NB4 (cell line): Measurements from ENCODE around the gene SHISA6.

Source experiments
- CTCF ChIP-seq: IDR thresholded peaks from one replicate; pipeline ENCODE4 v1.5.1; 2012; ENCODE audit warnings: low read depth, low read length
- MAX ChIP-seq: IDR thresholded peaks from 2 replicates; pipeline ENCODE4 v1.6.1; 2011; ENCODE audit warnings: low read depth, low read length
- POLR2A ChIP-seq: IDR thresholded peaks from 2 replicates; pipeline ENCODE4 v1.6.1; 2011; ENCODE audit warnings: mild to moderate bottlenecking; ENCODE audit not compliant: insufficient read length; ENCODE audit errors: extremely low read depth

- TF ChIP-seq POLR2A (no peak), CTCF (no peak), MAX (no peak)
Measured at GRCh38 chr17:11256877-11257276, 15.9 kb downstream of the SHISA6 start.
